ENCODE measurements around the gene ARSG. TPM values are rescaled to one million over a fixed set of nuclear protein-coding genes. Genes with fewer than 3 reads are reported as not detected.

Gene ARSG
- total and polyA plus RNA-seq, 2 of the 13 experiments (the other 11 are each of a cell fraction or from before 2014, with no cell fraction given), result 3.7 to 15.2 TPM

- no peaks in the 10 kb centered on the region for H3K79me2 ChIP-seq (ENCODE audit: insufficient read depth, low read length)
- peaks cover 5% of the 10 kb centered on the region; the same call in 1 of the 2 replicates for H3K9me3 ChIP-seq (ENCODE audit: low read length)
- no peak overlapping the region for H3K9ac ChIP-seq (ENCODE audit: insufficient read depth, low read depth, low read length)
- H3K36me3 ChIP-seq (replicated peaks in 1 of 2; ENCODE audit: control insufficient read depth in 1 of 2, insufficient read depth in 2 of 2, low read length in 2 of 2), result no peaks in the 10 kb centered on the region; a peak in 1 of 5 replicates
- H3K27ac ChIP-seq (ENCODE audit: extremely low read length, insufficient read depth, low read length), result peak overlapping the region; percentile 8
- ChIA-PET CTCF (ENCODE audit: low intra/inter-chr PET ratio, low total read pairs) (interaction anchor here (0.7 to 2.0 kb wide), 10 partner anchors 16 to 142 kb away, joined by 3 to 32 read pairs (median 4); no protein-coding TSS in a partner anchor), POLR2A (interaction anchor here (0.8 to 1.9 kb wide), 15 partner anchors 8 to 151 kb away, joined by 3 to 41 read pairs (median 8); partner anchors contain the start of genes AMZ2, ARSG, SLC16A6 and WIPI1)
- peak; percentile 91 for DNase-seq (ENCODE audit: low spot score)
- H3K27me3 ChIP-seq (ENCODE audit: control insufficient read depth in 1 of 2, insufficient read depth in 2 of 2, low read length in 2 of 2), result no peaks in the 10 kb centered on the region
- no TSS peak for BruUV-seq (replicated peaks)
- intact Hi-C loops (cut with micrococcal nuclease; ENCODE audit: unreplicated experiment) (loop anchor here (1.0 kb wide), 5 partner anchors 21 to 134 kb away; no protein-coding TSS in a partner anchor), in situ Hi-C loops (cut with HindIII; ENCODE audit: extremely low pct_ligation_motif_present, low pct_unique_long_range_greater_than_20kb) (no loop called here)
- no peak overlapping the region for H2AFZ ChIP-seq (ENCODE audit: low read length)
- peak; percentile 97 for FAIRE-seq
- H3K4me1 ChIP-seq (ENCODE audit: insufficient read depth, low read length), result peaks cover 57% of the 10 kb centered on the region
- H3K4me3 ChIP-seq (replicated peaks in 1 of 3; ENCODE audit: insufficient read depth in 1 of 3, low read depth in 2 of 3, low read length in 3 of 3), result no peak overlapping the region
- no peaks in the 10 kb centered on the region for H4K20me1 ChIP-seq (ENCODE audit: insufficient read depth, low read length)
- 26% methylated on average over 10 of the region's 11 CpGs for WGBS (ENCODE audit: low lambda C conversion rate)
- ATAC-seq, result peak; percentile 97
- 0 out of 2 replicates have a peak overlapping the region, but pooled peaks have one; percentile 14 for H3K4me2 ChIP-seq (ENCODE audit: low read depth, low read length)
- TF ChIP-seq ZNF207 (IDR thresholded peaks at IDR 0.05; ENCODE audit: borderline replicate concordance), result no peak
- TF ChIP-seq GATAD1 (CRISPR knock-in tag; IDR thresholded peaks at IDR 0.05), result peak; percentile 66
- TF ChIP-seq ZKSCAN5 (CRISPR knock-in tag; IDR thresholded peaks at IDR 0.05), result no peak
- TF ChIP-seq MBD4 (IDR thresholded peaks at IDR 0.05; ENCODE audit: borderline replicate concordance, low read length), result no peak
- TF ChIP-seq CCDC6 (CRISPR knock-in tag; IDR thresholded peaks at IDR 0.05), result peak; percentile 83; the same call in 1 of the 2 replicates
- TF ChIP-seq ARNT2 (CRISPR knock-in tag; IDR thresholded peaks at IDR 0.05; ENCODE audit: low read depth), result peak; percentile 70; the same call in 1 of the 2 replicates
- TF ChIP-seq TFE3 (CRISPR knock-in tag; IDR thresholded peaks at IDR 0.05), result peak; percentile 63
- no peak; the same call in 1 of the 2 replicates for TF ChIP-seq CREB1 (IDR thresholded peaks at IDR 0.05)
- no peak for TF ChIP-seq CREB1 (CRISPR knock-in tag; IDR thresholded peaks at IDR 0.05)
- TF ChIP-seq KLF13 (CRISPR knock-in tag; IDR thresholded peaks at IDR 0.05), result 0 out of 2 replicates have a peak, but pooled peaks have one; percentile 67
- TF ChIP-seq ZNF784 (CRISPR knock-in tag; IDR thresholded peaks at IDR 0.05; ENCODE audit: borderline replicate concordance), result peak; percentile 75; the same call in 1 of the 2 replicates
- no peak for TF ChIP-seq ZXDC (CRISPR knock-in tag; IDR thresholded peaks at IDR 0.05)
- TF ChIP-seq RFXAP (CRISPR knock-in tag; IDR thresholded peaks at IDR 0.05; ENCODE audit: borderline replicate concordance), result peak; percentile 29; the same call in 1 of the 2 replicates
- no peak for TF ChIP-seq E2F5 (CRISPR knock-in tag; conservative IDR thresholded peaks at IDR 0.05)
- TF ChIP-seq ZNF557 (CRISPR knock-in tag; IDR thresholded peaks at IDR 0.05), result no peak
- TF ChIP-seq ZNF567 (CRISPR knock-in tag; IDR thresholded peaks at IDR 0.05; ENCODE audit: borderline replicate concordance), result 0 out of 2 replicates have a peak, but pooled peaks have one; percentile 67
- TF ChIP-seq ZFP36L2 (CRISPR knock-in tag; IDR thresholded peaks at IDR 0.05), result 0 out of 2 replicates have a peak, but pooled peaks have one; percentile 25
Observed at GRCh38 chr17:68398691-68399637, 107.7 kb downstream of the ARSG start.
